Peyer's patch (tissue), 4 donors: ENCODE measurements around the gene RIC1. TPM values are rescaled to one million over a fixed set of nuclear protein-coding genes. Genes with fewer than 3 reads are reported as not detected.
"Not testable (repeated sequence)": the region's sequence is repeated elsewhere in the genome, so short reads cannot be mapped to it uniquely, and the experiment has no call there.

Source experiments
- DNase-seq, 3 donors: peaks; one replicate each; pipeline ENCODE4 v3.0.0-alpha.2; 2017 to 2019
- H3K27ac ChIP-seq, 4 donors: fragments of 200-600 bp; sonication (generic); one replicate each; pipeline ENCODE4 v1.5.1; 2016 to 2019
- H3K27me3 ChIP-seq, 2 donors: fragments of 200-600 bp; sonication (generic); one replicate each; pipeline ENCODE4 v1.5.1; 2019
- H3K36me3 ChIP-seq, 3 donors: fragments of 200-600 bp; sonication (generic); one replicate each; pipeline ENCODE4 v1.5.1; 2016 to 2019
- H3K4me1 ChIP-seq, 4 donors: fragments of 200-600 bp; sonication (generic); one replicate each; pipeline ENCODE4 v1.5.1; 2016 to 2019
- H3K4me3 ChIP-seq, 4 donors: fragments of 200-600 bp; sonication (generic); 1 replicate in 3 of 4; 2 replicates in 1 of 4; pipeline ENCODE4 v1.5.1; 2016 to 2019; ENCODE audit warnings: mild to moderate bottlenecking in 1 of 4
- H3K9me3 ChIP-seq, 4 donors: fragments of 200-600 bp; sonication (generic); one replicate each; pipeline ENCODE4 v1.5.1; 2016 to 2019; ENCODE audit warnings: mild to moderate bottlenecking in 1 of 4
- CTCF ChIP-seq, 6 experiments: fragments of 450-650 bp in 4 of 6; fragments of 200-600 bp in 2 of 6; sonication (generic) in 1 of 6; IDR thresholded peaks; one replicate each; pipeline ENCODE4 v1.5.1; 2017 to 2019; ENCODE audit warnings: antibody characterized with exemption in 6 of 6, mild to moderate bottlenecking in 3 of 6, moderate library complexity in 1 of 6
- POLR2A ChIP-seq, 2 donors: fragments of 450-650 bp; IDR thresholded peaks; one replicate each; pipeline ENCODE4 v1.5.1; 2017; ENCODE audit warnings: antibody characterized with exemption in 2 of 2, mild to moderate bottlenecking in 2 of 2, moderate library complexity in 2 of 2
- total RNA-seq, 4 donors: library from RNA; depleted of rRNA; stranded (reverse); fragments of >200 nt; gene quantifications; one replicate each; pipeline ENCODE4 v1.1.0, GENCODE V29; 2016

RIC1 gene
- total RNA-seq, 4 donors from 2014 or later = 31.1 to 49.6 (median 39.2) TPM

DNA sequence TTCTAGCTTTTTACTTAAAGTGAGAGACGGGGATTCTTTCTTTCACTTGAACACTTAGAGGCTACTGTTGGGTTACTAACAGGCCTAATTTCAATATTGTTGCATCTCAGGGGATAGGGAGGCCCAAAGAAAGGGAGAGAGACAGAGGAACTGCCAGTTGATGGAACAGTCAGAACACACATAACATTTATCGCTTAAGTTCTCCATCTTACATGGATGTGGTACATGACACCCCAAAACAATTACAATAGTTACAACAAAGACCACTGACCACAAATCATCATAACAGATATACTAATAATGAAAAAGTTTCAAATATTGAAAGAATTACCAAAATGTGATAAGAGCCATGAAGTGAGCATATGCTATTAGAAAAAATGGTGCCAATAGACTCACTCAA, 4.3 kb upstream of the RIC1 start:
- Histone ChIP-seq H3K27me3 (no peaks in the 10 kb centered on the region), H3K36me3 (no peaks in the 10 kb centered on the region), H3K4me3 (no peak overlapping the region), H3K9me3 (no peaks in the 10 kb centered on the region), H3K4me1 (peaks cover 0 to 13% (median 3%) of the 10 kb centered on the region in 4 donors), H3K27ac (peak overlapping the region in 1 of 4 donors; percentile 26)
- TF ChIP-seq CTCF (IDR thresholded peaks at IDR 0.05) = no peak
- no peak for TF ChIP-seq POLR2A (IDR thresholded peaks at IDR 0.05)
- DNase-seq = no peak

DNA sequence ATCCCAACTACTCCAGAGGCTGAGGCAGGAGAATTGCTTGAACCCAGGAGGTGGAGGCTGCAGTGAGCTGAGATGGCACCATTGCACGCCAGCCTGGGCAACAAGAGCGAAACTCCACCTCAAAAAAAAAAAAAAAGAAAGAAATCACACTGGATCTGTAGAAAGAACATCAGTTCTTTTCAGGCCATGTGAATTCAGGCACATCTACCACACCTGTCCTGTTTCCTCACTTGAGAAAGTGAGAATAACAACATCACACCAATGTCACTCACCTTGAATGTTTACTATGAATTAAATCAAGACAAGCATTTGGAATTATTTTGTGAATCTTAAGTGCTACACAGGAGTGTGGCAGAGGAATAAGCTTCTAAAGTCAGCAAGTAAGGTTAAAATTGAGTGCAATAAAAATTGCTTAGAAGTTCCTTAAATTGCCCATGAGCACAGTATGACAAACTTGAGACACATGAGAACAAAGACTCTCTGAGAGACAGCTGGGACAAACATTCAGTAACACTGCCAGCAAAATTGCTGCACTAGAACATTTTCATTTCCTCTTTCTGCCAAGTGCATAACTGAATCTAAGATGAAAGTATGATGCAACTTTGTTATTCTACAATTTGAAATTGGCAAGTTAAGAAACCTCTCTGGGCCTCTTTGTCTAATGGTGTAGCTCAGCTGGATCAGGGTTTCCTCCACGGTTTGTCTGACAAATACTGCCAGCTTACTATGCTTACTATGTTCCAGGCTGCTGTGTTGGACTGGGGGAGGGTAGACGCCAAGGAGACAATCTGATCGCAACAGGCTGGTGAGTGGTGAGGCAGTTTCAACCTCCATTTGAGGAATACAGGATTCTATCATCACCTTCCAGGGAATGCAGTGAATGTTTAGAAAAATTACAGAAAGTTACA, 1.9 kb upstream of the RIC1 start:
- H3K4me3 ChIP-seq = peak overlapping the region; percentile 21 to 98 (median 92)
- TF ChIP-seq CTCF (IDR thresholded peaks at IDR 0.05) = no peak
- no peak for TF ChIP-seq POLR2A (IDR thresholded peaks at IDR 0.05)
- no peaks in the 10 kb centered on the region for H3K36me3 ChIP-seq
- H3K9me3 ChIP-seq = no peaks in the 10 kb centered on the region
- no peaks in the 10 kb centered on the region for H3K27me3 ChIP-seq
- H3K4me1 ChIP-seq = peaks cover 0 to 25% (median 7%) of the 10 kb centered on the region in 4 donors
- DNase-seq = peak in 1 of 3 donors; percentile 50
- H3K27ac ChIP-seq = peak overlapping the region; percentile 98 to 99 (median 98)

DNA sequence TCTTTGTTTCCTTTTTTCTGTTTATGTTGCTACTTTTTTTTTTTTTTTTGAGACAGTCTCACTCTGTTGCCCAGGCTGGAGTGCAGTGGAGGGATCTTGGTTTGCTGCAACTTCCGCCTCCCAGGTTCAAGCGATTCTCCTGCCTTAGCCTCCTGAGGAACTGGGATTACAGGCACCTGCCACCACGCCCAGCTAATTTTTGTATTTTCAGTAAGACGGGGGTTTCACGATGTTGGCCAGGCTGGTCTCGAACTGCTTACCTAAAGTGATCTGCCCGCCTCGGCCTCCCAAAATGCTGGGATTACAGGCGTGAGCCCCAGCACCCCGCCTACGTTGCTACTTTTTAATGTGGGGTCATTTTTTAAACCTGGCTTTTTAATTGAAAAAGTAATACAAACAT, 1.2 kb upstream of the RIC1 start:
- H3K27me3 ChIP-seq, H3K9me3 ChIP-seq, H3K36me3 ChIP-seq: not testable (repeated sequence)
- Histone ChIP-seq H3K27ac (peak overlapping the region; percentile 98 to 99 (median 98)), H3K4me1 (peaks cover 0 to 25% (median 11%) of the 10 kb centered on the region in 4 donors), H3K4me3 (peak overlapping the region; percentile 87 to 98 (median 92))
- peak in 1 of 3 donors; percentile 26 for DNase-seq

GRCh38 chr9:5628183-5628529, 751 bp upstream of the RIC1 start:
- peaks cover 0 to 26% (median 13%) of the 10 kb centered on the region in 4 donors for H3K4me1 ChIP-seq
- DNase-seq = no peak
- TF ChIP-seq CTCF (IDR thresholded peaks at IDR 0.05) = no peak
- no peak for TF ChIP-seq POLR2A (IDR thresholded peaks at IDR 0.05)
- H3K4me3 ChIP-seq = peak overlapping the region; percentile 87 to 98 (median 92)
- H3K27ac ChIP-seq = peak overlapping the region; percentile 98 to 99 (median 98)
- no peaks in the 10 kb centered on the region for H3K27me3 ChIP-seq
- no peaks in the 10 kb centered on the region for H3K36me3 ChIP-seq
- H3K9me3 ChIP-seq = no peaks in the 10 kb centered on the region

GRCh38 chr9:5629312-5630080, 589 bp downstream of the RIC1 start:
- Histone ChIP-seq H3K36me3 (no peaks in the 10 kb centered on the region), H3K9me3 (no peaks in the 10 kb centered on the region), H3K27me3 (no peaks in the 10 kb centered on the region), H3K4me1 (peaks cover 0 to 36% (median 13%) of the 10 kb centered on the region in 4 donors), H3K4me3 (peak overlapping the region; percentile 87 to 98 (median 92)), H3K27ac (peak overlapping the region; percentile 98 to 99 (median 98))
- DNase-seq = peak; percentile 50 to 79 (median 76)
- TF ChIP-seq CTCF (IDR thresholded peaks at IDR 0.05) (no peak), POLR2A (IDR thresholded peaks at IDR 0.05) (no peak)
